GM23338 (cell line): ENCODE results near the gene TCERG1L. TPM values are rescaled to one million over a fixed set of nuclear protein-coding genes. Genes with fewer than 3 reads are reported as not detected.

Experiments used
- ATAC-seq: fragments of 200-7000 bp; cut with Tn5 transposase; 3 replicates; pipeline ENCODE4 v1.9.1; 2020
- DNase-seq: peaks from one replicate; pipeline ENCODE4 v3.0.0-alpha.2; 2015; ENCODE audit warnings: low spot score
- H2AFZ ChIP-seq: fragments of 200-600 bp; sonication (generic); 2 replicates; pipeline ENCODE4 v1.8.0; 2016; ENCODE audit warnings: antibody characterized with exemption, mild to moderate bottlenecking, moderate library complexity
- H3F3A ChIP-seq: fragments of 200-600 bp; sonication (generic); replicated peaks from 2 replicates; pipeline ENCODE4 v1.8.0; 2017; ENCODE audit warnings: antibody characterized with exemption, mixed run types, low read depth
- H3K27ac ChIP-seq: fragments of 200-600 bp; sonication (generic); 2 replicates; pipeline ENCODE4 v1.6.1; 2016; ENCODE audit warnings: low read depth
- H3K27me3 ChIP-seq: fragments of 200-600 bp; sonication (generic); 2 replicates; pipeline ENCODE4 v1.8.0; 2016; ENCODE audit warnings: mild to moderate bottlenecking, mixed run types, moderate library complexity; ENCODE audit not compliant: insufficient read depth
- H3K36me3 ChIP-seq: fragments of 200-600 bp; sonication (generic); 2 replicates; pipeline ENCODE4 v1.8.0; 2016; ENCODE audit warnings: mild to moderate bottlenecking; ENCODE audit not compliant: insufficient read depth
- H3K4me1 ChIP-seq: fragments of 200-600 bp; sonication (generic); 2 replicates; pipeline ENCODE4 v1.8.0; 2016; ENCODE audit warnings: mild to moderate bottlenecking, moderate library complexity; ENCODE audit not compliant: insufficient read depth
- H3K4me2 ChIP-seq: fragments of 200-600 bp; sonication (generic); 2 replicates; pipeline ENCODE4 v1.7.1; 2017; ENCODE audit warnings: mixed run types
- H3K4me3 ChIP-seq: fragments of 200-600 bp; sonication (generic); 2 replicates; pipeline ENCODE4 v1.6.1; 2016; ENCODE audit warnings: mixed run types
- H3K79me2 ChIP-seq: fragments of 200-600 bp; sonication (generic); replicated peaks from 2 replicates; pipeline ENCODE4 v1.8.0; 2017; ENCODE audit warnings: mild to moderate bottlenecking; ENCODE audit not compliant: insufficient read depth
- H3K9me2 ChIP-seq: fragments of 200-600 bp; sonication (generic); 2 replicates; pipeline ENCODE4 v1.8.0; 2017; ENCODE audit not compliant: insufficient read depth
- H4K20me1 ChIP-seq: fragments of 200-600 bp; sonication (generic); replicated peaks from 2 replicates; pipeline ENCODE4 v1.8.0; 2017; ENCODE audit warnings: mild to moderate bottlenecking; ENCODE audit not compliant: insufficient read depth
- H3K27ac Mint-ChIP-seq: 2 replicates; pipeline ENCODE4 v1.8.0; 2020; ENCODE audit warnings: inconsistent platforms, mild to moderate bottlenecking, moderate library complexity, mixed read lengths
- H3K27me3 Mint-ChIP-seq: 3 replicates; pipeline ENCODE4 v1.8.0; 2022; ENCODE audit warnings: low read depth, mild to moderate bottlenecking, moderate library complexity, mixed read lengths, inconsistent platforms; ENCODE audit not compliant: insufficient read depth, poor library complexity
- H3K36me3 Mint-ChIP-seq: 3 replicates; pipeline ENCODE4 v1.8.0; 2021; ENCODE audit warnings: low read depth, mild to moderate bottlenecking, inconsistent platforms, moderate library complexity, mixed read lengths
- H3K4me1 Mint-ChIP-seq: 3 replicates; pipeline ENCODE4 v1.8.0; 2020; ENCODE audit warnings: mild to moderate bottlenecking, inconsistent platforms, mixed read lengths
- H3K4me3 Mint-ChIP-seq: 3 replicates; pipeline ENCODE4 v1.8.0; 2021; ENCODE audit warnings: moderate library complexity, mild to moderate bottlenecking, inconsistent platforms, mixed read lengths
- H3K9me3 Mint-ChIP-seq: 3 replicates; pipeline ENCODE4 v1.8.0; 2020; ENCODE audit warnings: moderate library complexity, mild to moderate bottlenecking, inconsistent platforms, mixed read lengths
- CREB1 ChIP-seq: fragments of 250-450 bp; sonication (Bioruptor Pico); IDR thresholded peaks from 2 replicates; pipeline ENCODE4 v1.5.0; 2020; ENCODE audit warnings: low read depth, mild to moderate bottlenecking, moderate library complexity
- EZH2 ChIP-seq: fragments of 200-600 bp; sonication (generic); IDR thresholded peaks from one replicate; pipeline ENCODE4 v1.8.0; 2017; ENCODE audit warnings: antibody characterized with exemption, mild to moderate bottlenecking, low read depth; ENCODE audit not compliant: unreplicated experiment
- EZH2phosphoT487 ChIP-seq: fragments of 200-600 bp; sonication (generic); IDR thresholded peaks from one replicate; pipeline ENCODE4 v1.8.1; 2018; ENCODE audit warnings: antibody characterized with exemption; ENCODE audit not compliant: unreplicated experiment
- JUNB ChIP-seq: IDR thresholded peaks from one replicate; pipeline ENCODE4 v1.6.1; 2016; ENCODE audit warnings: antibody characterized with exemption; ENCODE audit not compliant: unreplicated experiment
- STAT1 ChIP-seq: IDR thresholded peaks from one replicate; pipeline ENCODE4 v1.6.1; 2016; ENCODE audit warnings: antibody characterized with exemption; ENCODE audit not compliant: unreplicated experiment
- ZNF114 ChIP-seq: fragments of 250-450 bp; sonication (Bioruptor Pico); IDR thresholded peaks from 2 replicates; pipeline ENCODE4 v1.5.0; 2020; ENCODE audit warnings: mild to moderate bottlenecking, moderate library complexity
- polyA plus RNA-seq: library from polyadenylated mRNA; unstranded; fragments of >200 nt; fragmentation: Nextera tagmentation; extraction: Ambion mirVana; gene quantifications from 2 replicates; pipeline ENCODE4 v1.2.1, GENCODE V29; 2016
- total RNA-seq: library from RNA; depleted of rRNA; stranded (reverse); fragments of >200 nt; shearing (Covaris generic); gene quantifications from 2 replicates; pipeline ENCODE4 v1.2.3, GENCODE V29; 2014
- TF ChIP-seq, protein P1 (sequence below): IDR thresholded peaks from one replicate; pipeline ENCODE4 v1.6.1; 2018; ENCODE audit warnings: antibody characterized with exemption; ENCODE audit not compliant: unreplicated experiment
- TF ChIP-seq, protein P2 (sequence below): fragments of 250-450 bp; sonication (Bioruptor Pico); IDR thresholded peaks from 2 replicates; pipeline ENCODE4 v1.5.0; 2020; ENCODE audit warnings: mild to moderate bottlenecking, moderate library complexity

TCERG1L gene
- total and polyA plus RNA-seq, 2 experiments from 2014 or later, result 3.9 to 5.5 TPM

DNA sequence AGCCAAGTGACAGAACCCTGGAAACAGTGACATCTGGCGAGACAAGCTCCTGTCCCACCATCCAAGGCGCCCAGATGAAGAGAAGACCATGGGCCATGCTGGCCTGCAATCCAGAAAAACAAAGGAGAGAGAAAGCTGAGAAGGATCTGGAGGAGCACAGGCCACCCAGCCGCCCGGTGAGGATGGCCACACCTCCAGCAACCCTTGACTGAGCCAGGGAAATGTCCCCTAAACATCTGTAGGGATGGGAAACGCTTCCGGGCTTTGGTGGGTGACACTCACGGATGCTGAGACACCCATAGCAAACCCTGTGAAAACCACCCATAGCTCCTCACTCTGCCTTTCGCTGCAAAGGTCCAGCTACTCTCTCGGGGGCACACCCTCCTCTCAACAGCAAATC is 32.0 kb downstream of the TCERG1L start:
- Mint-ChIP-seq H3K9me3 (peaks cover 93% of the 10 kb centered on the region), H3K27me3 (no peaks in the 10 kb centered on the region), H3K27ac (no peak overlapping the region), H3K36me3 (peaks cover 21% of the 10 kb centered on the region), H3K4me1 (no peaks in the 10 kb centered on the region; the same call in 2 of the 3 replicates), H3K4me3 (no peak overlapping the region)
- Histone ChIP-seq H3K27me3 (no peaks in the 10 kb centered on the region), H3K79me2 (no peaks in the 10 kb centered on the region), H3F3A (no peaks in the 10 kb centered on the region), H3K27ac (no peak overlapping the region), H3K4me3 (no peak overlapping the region), H3K4me2 (no peak overlapping the region), H3K4me1 (no peaks in the 10 kb centered on the region), H4K20me1 (no peaks in the 10 kb centered on the region), H2AFZ (no peak overlapping the region), H3K36me3 (no peaks in the 10 kb centered on the region), H3K9me2 (no peaks in the 10 kb centered on the region)
- no peak for DNase-seq
- no peak for TF ChIP-seq STAT1
- TF ChIP-seq JUNB, result no peak
- no peak for TF ChIP-seq ZNF114 (CRISPR knock-in tag)
- TF ChIP-seq EZH2, result no peak
- TF ChIP-seq, protein P1, sequence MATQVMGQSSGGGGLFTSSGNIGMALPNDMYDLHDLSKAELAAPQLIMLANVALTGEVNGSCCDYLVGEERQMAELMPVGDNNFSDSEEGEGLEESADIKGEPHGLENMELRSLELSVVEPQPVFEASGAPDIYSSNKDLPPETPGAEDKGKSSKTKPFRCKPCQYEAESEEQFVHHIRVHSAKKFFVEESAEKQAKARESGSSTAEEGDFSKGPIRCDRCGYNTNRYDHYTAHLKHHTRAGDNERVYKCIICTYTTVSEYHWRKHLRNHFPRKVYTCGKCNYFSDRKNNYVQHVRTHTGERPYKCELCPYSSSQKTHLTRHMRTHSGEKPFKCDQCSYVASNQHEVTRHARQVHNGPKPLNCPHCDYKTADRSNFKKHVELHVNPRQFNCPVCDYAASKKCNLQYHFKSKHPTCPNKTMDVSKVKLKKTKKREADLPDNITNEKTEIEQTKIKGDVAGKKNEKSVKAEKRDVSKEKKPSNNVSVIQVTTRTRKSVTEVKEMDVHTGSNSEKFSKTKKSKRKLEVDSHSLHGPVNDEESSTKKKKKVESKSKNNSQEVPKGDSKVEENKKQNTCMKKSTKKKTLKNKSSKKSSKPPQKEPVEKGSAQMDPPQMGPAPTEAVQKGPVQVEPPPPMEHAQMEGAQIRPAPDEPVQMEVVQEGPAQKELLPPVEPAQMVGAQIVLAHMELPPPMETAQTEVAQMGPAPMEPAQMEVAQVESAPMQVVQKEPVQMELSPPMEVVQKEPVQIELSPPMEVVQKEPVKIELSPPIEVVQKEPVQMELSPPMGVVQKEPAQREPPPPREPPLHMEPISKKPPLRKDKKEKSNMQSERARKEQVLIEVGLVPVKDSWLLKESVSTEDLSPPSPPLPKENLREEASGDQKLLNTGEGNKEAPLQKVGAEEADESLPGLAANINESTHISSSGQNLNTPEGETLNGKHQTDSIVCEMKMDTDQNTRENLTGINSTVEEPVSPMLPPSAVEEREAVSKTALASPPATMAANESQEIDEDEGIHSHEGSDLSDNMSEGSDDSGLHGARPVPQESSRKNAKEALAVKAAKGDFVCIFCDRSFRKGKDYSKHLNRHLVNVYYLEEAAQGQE, result no peak
- TF ChIP-seq, protein P2, sequence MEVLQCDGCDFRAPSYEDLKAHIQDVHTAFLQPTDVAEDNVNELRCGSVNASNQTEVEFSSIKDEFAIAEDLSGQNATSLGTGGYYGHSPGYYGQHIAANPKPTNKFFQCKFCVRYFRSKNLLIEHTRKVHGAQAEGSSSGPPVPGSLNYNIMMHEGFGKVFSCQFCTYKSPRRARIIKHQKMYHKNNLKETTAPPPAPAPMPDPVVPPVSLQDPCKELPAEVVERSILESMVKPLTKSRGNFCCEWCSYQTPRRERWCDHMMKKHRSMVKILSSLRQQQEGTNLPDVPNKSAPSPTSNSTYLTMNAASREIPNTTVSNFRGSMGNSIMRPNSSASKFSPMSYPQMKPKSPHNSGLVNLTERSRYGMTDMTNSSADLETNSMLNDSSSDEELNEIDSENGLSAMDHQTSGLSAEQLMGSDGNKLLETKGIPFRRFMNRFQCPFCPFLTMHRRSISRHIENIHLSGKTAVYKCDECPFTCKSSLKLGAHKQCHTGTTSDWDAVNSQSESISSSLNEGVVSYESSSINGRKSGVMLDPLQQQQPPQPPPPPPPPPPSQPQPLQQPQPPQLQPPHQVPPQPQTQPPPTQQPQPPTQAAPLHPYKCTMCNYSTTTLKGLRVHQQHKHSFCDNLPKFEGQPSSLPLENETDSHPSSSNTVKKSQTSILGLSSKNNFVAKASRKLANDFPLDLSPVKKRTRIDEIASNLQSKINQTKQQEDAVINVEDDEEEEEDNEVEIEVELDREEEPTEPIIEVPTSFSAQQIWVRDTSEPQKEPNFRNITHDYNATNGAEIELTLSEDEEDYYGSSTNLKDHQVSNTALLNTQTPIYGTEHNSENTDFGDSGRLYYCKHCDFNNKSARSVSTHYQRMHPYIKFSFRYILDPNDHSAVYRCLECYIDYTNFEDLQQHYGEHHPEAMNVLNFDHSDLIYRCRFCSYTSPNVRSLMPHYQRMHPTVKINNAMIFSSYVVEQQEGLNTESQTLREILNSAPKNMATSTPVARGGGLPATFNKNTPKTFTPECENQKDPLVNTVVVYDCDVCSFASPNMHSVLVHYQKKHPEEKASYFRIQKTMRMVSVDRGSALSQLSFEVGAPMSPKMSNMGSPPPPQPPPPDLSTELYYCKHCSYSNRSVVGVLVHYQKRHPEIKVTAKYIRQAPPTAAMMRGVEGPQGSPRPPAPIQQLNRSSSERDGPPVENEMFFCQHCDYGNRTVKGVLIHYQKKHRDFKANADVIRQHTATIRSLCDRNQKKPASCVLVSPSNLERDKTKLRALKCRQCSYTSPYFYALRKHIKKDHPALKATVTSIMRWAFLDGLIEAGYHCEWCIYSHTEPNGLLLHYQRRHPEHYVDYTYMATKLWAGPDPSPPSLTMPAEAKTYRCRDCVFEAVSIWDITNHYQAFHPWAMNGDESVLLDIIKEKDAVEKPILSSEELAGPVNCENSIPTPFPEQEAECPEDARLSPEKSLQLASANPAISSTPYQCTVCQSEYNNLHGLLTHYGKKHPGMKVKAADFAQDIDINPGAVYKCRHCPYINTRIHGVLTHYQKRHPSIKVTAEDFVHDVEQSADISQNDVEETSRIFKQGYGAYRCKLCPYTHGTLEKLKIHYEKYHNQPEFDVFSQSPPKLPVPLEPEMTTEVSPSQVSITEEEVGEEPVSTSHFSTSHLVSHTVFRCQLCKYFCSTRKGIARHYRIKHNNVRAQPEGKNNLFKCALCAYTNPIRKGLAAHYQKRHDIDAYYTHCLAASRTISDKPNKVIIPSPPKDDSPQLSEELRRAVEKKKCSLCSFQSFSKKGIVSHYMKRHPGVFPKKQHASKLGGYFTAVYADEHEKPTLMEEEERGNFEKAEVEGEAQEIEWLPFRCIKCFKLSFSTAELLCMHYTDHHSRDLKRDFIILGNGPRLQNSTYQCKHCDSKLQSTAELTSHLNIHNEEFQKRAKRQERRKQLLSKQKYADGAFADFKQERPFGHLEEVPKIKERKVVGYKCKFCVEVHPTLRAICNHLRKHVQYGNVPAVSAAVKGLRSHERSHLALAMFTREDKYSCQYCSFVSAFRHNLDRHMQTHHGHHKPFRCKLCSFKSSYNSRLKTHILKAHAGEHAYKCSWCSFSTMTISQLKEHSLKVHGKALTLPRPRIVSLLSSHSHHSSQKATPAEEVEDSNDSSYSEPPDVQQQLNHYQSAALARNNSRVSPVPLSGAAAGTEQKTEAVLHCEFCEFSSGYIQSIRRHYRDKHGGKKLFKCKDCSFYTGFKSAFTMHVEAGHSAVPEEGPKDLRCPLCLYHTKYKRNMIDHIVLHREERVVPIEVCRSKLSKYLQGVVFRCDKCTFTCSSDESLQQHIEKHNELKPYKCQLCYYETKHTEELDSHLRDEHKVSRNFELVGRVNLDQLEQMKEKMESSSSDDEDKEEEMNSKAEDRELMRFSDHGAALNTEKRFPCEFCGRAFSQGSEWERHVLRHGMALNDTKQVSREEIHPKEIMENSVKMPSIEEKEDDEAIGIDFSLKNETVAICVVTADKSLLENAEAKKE (CRISPR knock-in tag), result no peak
- TF ChIP-seq EZH2phosphoT487, result no peak
- no peak for TF ChIP-seq CREB1
- no peak for ATAC-seq
